GM21423 (cell line): ENCODE results near the gene ZNF492.

Experiments used
- ATAC-seq: cut with Tn5 transposase; IDR thresholded peaks from one replicate; pipeline ENCODE4 v1.9.1; 2021; ENCODE audit warnings: mild to moderate bottlenecking, moderate library complexity; ENCODE audit not compliant: unreplicated experiment

The ZNF492 gene

DNA sequence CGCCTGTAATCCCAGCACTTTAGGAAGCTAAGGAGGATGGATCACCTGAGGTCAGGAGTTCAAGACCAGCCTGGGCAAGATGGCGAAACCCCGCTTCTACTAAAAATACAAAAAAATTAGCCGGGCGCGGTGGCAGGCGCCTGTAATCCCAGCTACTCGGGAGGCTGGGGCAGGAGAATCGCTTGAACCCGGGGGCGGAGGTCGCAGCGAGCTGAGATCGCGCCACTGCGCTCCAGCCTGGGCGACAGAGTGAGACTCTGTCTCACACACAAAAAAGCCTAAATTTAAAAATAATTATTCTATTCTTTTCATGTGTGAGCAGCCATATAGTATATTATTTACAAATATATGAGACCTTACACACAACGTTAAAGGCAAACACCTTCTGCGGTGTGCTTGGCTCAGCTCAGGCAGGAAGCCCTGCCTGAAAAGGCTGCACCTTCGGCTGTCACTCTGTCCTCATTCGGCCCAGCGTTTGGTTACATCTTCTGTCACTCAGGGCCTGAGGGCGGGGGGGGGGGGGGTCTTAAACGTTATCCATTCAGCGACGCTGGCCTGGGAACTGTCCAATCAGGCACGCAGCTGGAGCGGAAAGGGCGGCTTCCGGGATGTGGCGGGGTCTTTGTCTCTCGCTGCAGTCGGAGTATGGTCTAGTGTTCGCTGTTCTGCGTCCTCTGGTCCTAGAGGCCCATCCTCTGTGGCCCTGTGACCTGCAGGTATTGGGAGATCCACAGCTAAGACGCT, at the start of gene ZNF492:
ZNF492 (plus strand) TSS at position 619 of the 744 bp plus-strand sequence. CDS start 19,076 bp downstream, outside the sequence.
- ATAC-seq = peak; percentile 79

DNA sequence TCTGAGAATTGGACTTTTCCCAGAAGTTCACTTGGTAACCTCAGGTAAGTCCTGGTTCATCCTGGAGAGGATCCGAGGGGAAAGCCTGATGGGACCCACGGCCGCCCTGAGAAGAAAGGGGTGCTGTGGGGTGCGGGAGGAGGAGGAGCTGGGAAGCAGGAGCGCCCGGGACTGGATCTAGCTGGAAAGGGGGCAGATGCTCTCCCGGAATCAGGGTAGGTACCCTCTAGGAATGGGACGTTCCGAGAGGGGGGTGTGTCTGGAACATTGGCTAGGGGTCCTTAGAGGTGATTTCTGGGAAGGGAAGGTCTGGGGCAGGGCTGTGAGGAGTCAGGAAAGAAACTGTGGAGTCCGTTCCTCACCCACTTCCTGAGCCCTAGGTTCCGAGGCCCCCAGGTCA, 38.7 kb upstream of the ZNF492 start:
- ATAC-seq = no peak

DNA sequence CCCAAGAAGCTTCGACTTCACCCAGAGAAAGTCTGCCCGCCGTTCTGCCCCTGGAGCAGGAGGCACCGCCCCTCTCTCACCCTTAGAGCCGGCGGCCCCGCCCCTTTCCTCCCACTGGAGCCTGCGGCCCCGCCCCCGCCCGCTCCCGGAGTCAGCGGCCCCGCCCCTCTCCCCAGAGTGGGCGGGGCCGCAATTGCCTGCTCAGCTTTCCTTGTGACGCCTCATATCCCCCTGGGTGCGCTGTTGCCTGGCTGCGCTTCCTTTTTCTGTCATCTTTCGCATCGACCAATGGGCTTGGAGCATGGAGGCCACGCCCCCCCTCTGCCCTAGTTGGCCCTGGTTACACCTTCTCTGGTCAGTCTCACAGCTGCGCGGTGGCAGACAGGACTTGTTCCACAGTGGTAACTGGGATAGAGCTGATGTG, 38.2 kb upstream of the ZNF492 start:
- no peak for ATAC-seq

DNA sequence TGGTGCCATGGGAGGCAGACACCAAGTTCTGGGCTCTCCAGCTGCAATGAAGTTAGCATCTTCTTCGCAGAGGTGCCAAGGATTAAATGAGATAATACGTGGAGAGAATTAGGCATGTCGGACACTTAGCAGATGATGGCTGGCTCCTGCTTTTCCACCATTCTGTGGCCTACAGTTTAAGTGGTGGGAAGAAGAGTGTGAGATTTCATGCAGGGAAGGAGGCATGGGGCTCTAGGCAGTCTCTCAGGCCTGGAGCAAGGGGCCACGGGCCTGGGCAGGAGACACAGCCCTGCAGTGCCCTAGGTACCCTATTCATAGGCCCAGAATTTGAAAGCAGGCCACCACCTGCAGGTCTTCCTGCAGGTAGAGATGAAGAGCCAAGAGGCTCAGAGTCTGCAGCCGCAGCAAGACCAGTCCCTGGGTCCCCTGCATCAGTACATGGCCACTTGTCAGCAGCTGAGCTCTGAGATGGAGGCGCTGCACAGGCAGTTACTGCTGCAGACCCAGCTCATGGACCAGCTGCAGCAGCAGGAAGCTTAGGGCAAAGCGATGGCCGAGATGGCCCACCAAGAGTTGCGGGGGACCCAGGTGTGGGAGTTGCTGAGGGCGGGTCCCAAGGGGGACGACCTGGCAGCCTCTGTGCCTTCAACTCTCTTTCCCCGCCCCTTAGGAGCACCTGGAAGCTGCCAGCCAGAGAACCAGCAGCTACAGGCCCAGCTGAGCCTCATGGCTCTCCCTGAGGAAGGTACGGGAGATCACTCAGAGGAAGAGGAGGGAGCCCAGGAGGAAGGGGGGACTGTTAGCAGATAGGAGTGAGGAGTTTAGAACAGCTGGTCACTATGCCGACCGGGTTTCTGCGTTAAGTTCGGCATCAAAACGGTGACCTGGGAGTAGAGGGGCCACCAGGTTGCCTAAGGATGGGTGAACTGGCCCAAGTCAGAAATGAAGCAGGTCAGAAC, 33.2 kb upstream of the ZNF492 start:
- no peak for ATAC-seq

DNA sequence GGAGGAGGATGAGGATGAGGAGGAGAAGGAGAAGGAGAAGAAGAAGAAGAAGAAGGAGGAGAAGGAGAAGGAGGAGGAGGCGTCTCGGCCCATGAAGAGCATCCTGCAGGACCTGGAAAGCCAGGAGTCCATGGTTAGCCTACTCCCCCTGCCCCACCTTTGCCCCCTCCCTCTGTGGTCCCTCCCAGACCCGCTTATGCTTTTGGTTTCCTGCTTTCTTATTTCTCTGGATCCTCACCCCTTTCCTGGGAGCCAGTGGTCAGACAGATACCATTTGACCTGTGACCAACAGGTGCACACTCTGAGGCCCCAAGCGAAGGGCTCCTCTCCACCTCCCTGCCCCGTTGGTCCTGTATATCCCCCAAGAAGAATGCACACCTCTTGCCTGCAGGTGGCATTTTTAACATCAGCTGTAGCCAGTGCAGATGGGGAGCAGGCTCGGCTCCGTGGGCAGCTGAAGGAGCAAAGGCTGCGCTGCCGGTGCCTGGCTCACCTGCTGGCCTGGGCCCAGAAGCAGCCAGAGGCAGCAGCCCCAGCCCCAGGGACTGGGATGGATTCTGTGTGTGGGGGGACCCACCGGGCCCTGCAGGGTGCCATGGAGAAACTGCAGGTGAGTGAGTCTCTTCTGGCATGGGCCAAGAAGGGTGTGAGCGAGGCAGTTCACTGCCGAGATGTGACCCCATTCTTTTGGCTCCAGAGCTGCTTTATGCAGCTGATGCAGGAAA, 32.1 kb upstream of the ZNF492 start:
- ATAC-seq = no peak

DNA sequence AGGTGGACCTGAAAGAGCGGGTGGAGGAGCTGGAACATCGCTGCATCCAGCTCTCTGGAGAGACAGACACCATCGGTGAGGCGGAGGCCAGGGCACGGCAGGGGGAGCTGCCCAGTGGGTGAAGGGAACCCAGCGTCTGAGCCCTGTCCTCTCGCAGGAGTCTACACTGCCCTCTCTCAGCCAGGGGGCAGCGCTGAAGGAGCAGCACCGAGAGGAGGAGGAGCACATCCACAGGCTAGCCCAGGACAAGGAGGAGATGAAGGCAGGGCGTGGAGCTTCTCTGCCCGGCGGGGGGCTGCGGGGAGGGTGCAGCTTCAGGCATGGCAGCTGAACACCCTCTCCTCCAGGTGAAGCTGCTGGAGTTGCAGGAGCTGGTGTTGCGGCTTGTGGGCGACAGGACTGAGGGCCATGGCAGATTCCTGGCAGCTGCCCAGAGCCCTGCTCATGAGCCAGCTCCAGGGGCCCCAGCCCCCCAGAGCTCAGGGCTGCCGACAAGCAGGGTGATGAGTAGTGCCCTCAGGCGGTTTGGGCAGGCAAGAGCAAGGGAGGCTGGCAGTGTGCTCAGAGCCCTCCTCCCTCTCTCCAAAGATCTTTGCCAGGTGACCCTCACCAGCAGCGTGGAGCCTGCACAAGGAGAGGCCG, 31.4 kb upstream of the ZNF492 start:
- ATAC-seq = no peak

DNA sequence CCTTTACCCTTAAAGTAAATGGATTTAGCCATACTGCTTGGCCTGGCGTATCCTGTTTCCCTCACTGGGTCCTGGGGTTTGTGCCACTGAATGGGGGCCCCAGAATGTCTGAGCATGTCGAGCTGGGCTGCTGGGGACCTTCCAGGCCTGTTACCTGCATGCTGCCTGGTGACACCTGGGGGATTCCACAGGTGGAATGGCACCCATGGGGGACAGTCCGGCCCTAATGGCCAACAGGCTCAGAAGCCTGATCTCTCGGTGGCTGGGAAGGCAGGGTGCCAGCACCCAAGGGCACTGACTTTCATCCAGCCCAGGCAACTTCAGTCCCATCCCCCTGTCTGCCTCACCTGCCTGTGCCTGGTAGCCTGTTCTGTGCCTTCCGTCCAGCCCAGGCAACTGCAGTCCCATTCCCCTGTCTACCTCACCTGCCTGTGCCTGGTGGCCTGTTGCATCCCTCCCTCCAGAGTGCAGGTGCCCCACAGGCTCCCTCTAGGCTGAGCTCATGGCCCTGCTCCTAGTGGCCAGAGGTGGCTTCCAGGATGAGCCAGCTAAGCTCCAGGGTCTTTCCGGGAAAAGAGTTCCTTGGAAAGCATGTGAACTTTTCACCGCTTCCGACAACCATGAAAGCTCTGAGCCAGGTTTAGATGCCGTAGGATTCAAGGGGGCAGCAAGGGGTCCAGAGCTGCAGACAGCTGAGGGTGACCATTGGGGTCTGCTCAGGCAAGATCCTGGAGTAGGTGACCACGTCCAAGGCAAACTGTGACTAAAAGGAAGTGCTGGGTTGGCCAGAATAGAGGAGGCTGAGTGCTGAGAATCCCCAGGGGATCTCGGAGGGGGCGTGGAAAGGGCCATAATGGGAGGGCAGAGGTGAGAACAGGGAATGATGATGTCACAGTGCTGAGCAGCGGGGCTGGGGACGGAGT, 30.3 kb upstream of the ZNF492 start:
- ATAC-seq = no peak

DNA sequence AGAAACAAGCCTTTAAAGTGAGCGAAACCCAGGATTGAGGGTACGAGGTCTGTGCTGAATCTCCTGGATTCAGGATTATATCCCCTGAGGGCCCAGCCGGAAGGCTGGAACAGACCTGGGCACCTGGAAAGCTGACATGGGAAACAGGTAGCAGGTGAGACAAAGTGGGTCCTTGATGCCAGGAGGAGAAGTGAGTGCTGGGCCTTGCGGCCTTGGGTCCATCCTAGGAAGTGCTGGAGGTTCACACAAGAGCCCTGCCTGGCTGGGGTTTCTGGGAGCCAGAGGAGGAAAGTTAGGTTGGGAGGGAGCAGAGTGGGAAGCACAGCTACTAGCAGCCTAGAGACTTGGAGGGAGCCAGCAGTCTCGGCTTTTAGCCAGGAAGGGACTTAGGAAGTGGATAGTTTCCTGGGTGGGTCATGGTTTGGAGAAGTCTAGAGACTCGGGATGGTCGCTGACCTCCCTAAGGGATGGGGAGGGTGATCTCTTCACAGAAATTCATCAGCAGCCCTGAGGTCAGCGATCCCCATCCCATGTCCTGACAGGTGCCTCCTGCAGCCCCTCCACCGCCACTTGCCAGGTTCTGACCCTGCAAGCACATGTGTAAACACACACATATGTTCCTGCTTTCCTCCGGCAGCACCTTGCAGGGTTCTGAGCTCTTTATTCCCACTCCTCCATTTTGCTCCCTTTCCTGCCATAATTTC, 29.4 kb upstream of the ZNF492 start:
- ATAC-seq = no peak

DNA sequence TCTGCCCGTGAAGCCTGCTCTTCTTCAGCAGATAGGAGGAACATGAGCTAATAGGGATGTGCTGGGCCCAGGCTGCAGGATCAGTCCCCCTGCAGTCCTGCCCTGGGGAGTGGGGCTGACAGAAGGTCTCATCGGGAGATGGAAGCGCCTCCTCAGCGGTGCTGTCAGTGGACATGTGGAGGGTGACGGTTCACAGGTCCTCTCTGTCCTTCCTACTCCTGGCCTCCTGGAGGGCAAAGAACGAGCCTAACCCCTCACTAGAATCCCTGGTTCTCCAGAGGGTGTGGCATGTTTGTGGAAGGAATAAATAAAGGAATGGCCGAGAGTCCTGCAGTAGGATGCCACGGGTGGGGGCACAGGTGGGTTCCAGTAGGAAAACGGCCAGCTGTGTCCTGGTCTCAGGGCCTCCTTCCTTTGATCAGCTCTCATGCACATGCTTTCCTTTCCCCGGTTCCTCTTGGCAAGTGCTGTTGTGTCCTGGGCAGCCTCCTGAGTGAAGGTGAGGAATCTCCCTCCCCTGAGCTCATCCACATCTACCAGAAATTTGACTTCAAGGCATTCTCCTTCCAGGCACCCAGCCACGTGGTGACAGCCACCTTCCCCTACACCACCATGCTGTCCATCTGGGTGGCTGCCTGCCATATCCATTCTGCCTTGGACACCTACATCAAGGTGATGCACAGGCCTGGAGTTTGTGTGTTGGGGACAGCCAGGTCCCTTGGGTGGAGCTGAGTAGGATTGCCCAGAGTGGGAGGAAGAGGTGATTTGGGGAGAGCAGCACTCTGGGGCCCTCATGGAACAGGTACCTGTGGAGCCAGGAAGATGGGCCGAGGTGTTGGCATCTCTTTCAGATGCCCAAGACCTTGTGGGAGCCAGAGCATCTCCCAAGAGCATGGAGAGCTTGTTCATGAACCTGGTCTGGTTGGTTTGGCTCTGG, 28.6 kb upstream of the ZNF492 start:
- no peak for ATAC-seq

DNA sequence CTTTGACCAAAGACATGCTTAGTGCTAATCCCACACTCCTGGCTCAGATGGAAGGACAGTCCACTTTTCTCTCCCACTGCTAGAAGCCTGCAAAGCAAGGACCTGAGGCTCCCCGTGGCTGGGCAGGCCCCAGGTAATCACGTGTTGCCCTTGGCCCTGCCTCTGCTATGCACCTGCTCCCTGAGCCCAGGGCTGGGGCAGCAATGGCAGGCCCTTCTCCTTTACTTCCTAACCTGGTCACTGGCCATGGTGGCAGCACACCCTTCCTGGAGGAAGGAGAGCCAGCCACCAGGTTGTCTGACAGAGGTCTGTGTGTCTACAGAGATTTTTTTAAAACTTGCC, 27.9 kb upstream of the ZNF492 start:
- ATAC-seq = no peak

DNA sequence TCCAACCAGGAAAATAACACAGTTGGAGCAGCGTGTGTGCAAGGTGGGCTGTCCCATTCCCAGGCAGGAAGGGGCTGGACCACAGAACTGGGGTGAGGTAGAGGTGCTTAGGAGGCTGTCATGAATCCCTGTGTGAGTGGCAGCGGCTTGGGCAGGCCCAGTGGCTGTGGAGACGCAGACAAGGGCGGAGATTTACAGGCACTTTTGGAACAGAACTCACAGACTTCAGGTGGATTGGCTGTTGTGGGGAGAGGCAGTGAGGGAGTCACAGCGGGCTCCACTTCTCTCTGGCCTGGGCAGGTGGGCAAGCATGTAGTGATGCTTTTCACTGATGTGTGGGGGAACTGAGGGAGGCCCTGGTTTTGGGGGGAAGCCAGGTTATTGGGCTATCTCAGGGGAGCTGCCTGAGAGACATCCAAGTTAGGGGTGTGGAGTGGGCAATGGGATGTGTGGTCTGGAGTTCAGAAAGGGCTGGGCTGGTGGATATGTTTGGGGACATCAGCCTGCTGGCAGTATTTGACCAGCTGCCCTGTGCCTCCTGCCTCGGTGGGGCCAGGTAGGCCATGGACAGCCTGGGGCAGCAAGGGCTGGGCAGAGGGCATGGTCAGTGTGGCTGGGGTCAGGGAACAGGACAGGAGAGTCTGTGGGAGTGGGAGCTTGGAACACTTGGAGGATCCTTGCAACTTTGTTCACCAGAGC, 27.0 kb upstream of the ZNF492 start:
- ATAC-seq = no peak

DNA sequence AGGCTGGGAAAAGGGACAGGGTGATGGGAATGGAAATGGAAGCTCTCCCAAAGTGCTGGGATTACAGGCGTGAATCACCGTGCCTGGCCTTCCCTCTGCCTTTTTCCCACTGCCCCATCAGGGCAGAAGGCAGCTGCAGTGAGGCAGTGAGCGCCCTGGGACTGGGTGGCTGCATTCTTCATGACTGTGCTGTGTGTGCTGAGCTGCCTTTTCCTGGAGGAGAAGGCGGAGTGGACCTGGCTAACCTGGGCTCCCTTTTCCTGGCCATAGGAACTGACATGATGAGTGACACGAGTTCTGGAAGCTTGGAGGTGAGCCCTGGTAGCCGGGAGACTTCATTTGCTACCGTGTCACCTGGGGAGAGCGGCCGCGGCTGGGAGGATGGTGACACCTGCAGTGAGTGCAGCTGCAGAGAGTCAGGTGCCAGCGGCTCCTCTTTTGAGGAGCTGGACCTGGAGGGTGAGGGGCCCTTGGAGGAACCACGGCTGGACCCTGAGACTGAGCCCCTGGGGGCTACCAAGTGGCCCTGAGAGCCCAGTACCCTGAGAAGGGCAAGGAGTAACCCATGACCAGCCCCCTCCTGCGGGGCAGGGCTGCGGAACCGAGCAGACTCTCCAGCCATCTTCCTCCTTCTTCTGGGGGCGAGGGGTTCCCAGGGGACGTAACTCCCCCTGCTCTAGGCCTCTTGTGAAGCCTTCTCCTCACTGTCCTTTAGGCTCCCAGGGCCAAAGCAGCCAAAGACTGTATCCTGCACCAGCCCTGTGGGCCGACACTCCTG, 26.3 kb upstream of the ZNF492 start:
- no peak for ATAC-seq

DNA sequence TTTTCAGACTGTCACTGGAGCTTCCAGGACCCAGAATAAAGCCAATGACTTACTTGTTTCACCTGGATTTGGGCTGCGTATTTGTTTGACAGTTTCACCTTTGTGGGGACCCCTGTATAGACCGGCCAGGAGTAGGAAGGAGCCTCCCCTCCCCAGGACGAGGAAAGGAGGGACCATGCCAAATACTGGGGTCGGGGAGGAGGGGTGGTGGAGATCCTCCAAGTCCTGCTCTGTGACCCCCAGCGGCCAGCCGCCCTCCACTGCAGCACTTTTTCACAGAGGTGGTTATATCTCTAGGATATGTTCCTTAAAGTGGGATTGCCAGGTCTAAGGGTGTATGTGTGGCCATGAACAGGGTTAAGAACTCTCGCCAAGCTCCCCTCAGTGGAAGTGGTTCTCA, 25.7 kb upstream of the ZNF492 start:
- no peak for ATAC-seq

DNA sequence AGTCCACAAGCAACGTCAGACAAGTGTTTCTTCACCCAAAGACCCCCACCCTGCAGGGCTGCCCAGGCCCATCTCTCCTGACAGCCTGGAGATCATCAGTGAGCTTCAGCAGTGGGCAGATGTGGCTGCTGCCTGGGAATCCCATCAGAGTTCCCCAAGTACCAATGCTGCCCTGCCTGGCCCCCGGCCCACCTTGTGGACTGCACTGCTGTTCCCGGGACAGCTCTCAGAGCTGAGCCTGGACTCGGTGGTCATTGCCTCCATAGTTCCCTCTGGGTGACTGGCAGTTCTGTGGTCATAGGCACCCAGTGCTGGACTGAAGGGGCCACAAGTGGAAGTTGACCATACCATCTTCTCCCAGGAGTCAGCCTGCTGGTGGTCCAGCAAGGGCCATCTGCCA, 24.5 kb upstream of the ZNF492 start:
- no peak for ATAC-seq

DNA sequence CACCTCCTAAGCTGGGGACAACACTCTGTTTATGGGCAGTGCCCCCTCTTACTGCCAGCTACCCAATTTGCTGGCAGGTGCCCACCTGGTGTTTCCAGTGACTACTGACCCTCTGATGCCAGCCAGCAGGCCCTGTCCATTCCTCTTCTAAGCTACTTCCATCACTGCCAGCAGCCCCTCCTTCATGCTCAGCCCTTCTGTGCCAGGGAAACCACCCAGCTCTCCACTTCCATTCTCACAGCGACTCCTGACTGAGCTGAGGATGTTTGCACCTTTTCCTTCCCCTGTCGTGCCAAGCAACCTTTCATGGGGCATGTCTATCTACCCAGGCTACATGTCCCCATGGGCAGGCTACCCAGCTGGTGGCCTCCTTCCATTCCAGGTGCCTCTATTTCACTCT, 24.0 kb upstream of the ZNF492 start:
- no peak for ATAC-seq

DNA sequence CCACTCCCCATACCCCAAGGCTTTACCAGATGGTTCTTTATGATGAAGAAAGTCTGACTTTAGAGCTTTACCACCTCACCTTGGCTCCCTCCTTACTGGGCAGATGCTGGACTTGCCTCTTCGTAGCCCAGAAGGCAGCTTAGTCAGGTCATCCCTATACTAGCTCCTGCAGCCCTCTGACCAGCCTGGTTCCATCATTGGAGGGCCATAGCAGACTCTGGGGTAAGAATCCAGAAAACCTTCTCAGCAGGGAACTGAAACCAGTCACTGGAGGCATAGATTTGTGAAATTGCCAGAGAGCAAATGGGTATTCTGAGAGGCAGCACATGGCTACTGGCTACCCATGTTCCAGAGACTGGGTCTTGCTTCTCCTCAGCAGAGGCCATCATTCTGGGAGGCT, 21.8 kb upstream of the ZNF492 start:
- ATAC-seq = no peak

DNA sequence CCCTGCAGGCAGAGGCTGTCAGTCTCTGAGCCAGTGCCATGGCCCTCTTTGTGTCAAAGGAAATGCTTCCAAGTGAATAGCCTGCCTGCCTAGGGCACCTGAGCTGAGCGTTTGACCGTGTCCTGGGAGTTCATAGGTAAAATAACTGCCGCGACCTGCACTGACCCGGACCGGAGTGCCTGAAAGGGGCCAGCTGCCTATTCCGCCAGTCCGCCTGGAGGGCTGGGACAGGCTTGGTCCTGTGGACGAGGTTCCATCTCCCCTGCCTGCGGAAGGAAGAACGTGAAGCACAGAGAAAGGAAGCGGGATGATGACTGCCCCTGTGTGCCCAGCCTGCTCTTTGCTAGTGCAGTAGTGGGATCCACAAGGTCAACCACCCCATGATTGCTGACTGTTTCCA, 17.5 kb upstream of the ZNF492 start:
- no peak for ATAC-seq
